Stimulated activated memory B cell treated with anti-CD40 and anti-IgM and Interleukin-4, amounts not matched to agents 10 μg/mL and 1 μg/mL and 100 μg/mL, for 72 hours (primary cell): ENCODE results near the gene SOWAHD.
"Not testable (repeated sequence)": the region's sequence is repeated elsewhere in the genome, so short reads cannot be mapped to it uniquely, and the experiment has no call there.

Experiments used
- ATAC-seq: fragments of 150-1000 bp; cut with Tn5 transposase; 2 replicates; pipeline ENCODE4 v1.10.0; 2021
- H3K27ac Mint-ChIP-seq: one replicate; pipeline ENCODE4 v1.8.0; 2022; ENCODE audit warnings: mild to moderate bottlenecking, mixed read lengths
- H3K27me3 Mint-ChIP-seq: one replicate; pipeline ENCODE4 v1.8.0; 2022; ENCODE audit warnings: mixed read lengths
- H3K36me3 Mint-ChIP-seq: one replicate; pipeline ENCODE4 v1.8.0; 2022; ENCODE audit warnings: mixed read lengths
- H3K4me1 Mint-ChIP-seq: one replicate; pipeline ENCODE4 v1.8.0; 2022; ENCODE audit warnings: mixed read lengths
- H3K4me3 Mint-ChIP-seq: one replicate; pipeline ENCODE4 v1.8.0; 2022; ENCODE audit warnings: mild to moderate bottlenecking, moderate library complexity, mixed read lengths
- H3K9me3 Mint-ChIP-seq: one replicate; pipeline ENCODE4 v1.8.0; 2022; ENCODE audit warnings: mixed read lengths

The SOWAHD gene, protein sequence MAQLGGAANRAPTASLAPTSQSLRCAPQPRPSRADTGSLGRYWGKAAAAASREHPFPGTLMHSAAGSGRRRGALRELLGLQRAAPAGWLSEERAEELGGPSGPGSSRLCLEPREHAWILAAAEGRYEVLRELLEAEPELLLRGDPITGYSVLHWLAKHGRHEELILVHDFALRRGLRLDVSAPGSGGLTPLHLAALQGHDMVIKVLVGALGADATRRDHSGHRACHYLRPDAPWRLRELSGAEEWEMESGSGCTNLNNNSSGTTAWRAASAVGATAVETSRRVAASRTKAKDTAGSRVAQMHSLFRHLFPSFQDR

DNA sequence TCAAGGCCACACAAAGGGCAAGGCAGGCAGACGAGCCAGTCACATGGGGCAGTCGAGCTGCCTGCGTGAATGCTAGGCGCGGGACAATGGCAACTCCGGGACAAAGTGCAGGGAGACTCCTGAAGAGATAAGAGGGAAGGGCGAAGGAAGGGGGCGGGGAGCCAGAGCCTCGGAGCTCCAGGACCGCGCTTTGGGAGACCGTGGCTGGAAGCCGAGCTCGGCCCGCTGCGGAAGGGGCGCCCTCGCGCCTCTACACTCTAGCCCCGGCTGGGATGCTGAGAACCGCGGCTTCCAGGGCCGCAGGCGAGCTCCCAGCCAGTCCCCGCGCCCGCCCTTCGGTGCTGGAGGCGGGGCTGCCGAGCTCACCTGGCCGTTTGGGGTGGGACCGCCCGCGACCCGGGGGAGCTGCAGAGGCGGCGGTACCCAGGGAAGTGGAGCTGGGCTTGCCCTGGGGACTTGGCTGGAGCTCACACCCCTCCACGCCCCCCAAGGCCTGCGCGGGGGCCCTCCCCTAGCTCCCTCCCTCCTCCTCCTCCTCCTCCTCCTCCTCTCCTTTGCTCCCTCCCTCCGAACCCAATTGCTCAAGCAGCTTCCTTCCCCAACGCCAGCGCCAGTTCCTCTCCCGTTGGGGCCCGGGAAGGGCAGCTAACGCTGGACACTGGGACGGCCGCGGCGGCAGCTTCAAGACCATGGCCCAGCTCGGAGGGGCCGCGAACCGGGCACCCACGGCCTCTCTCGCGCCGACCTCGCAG is at the start of gene SOWAHD:
SOWAHD (plus strand) TSS at position 610 of the 752 bp plus-strand sequence; CDS start at position 690, 80 bp downstream.
- Mint-ChIP-seq H3K4me1 (peaks cover 63% of the 10 kb centered on the region), H3K27ac (peak within 1 kb of the TSS; percentile 95), H3K4me3 (peak within 1 kb of the TSS; percentile 92), H3K9me3 (no peaks in the 10 kb centered on the region), H3K27me3 (no peaks in the 10 kb centered on the region), H3K36me3 (no peaks in the 10 kb centered on the region)
- ATAC-seq, result peak; percentile 60

DNA sequence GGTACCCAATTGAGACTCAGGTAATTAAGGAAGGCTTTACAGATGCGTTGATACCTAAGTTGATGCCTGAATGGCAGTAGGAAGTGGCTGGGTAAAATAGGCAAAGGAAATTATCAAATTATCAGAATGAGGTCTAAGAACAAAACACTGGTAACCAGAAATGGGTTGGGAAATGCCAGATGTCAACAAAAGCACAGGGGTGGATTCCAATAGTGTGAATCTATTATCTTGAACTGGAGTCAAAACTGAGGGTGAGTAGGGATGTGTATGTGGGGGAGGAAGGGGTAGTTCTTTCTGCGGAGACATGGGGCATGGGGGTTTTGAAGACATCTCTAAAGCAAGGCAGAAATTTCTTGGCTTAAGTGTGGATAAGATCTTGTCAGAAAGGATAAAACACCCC is 49.5 kb upstream of the SOWAHD start:
- Mint-ChIP-seq H3K4me1 (peaks cover 16% of the 10 kb centered on the region), H3K27me3 (no peaks in the 10 kb centered on the region), H3K9me3 (no peaks in the 10 kb centered on the region)

DNA sequence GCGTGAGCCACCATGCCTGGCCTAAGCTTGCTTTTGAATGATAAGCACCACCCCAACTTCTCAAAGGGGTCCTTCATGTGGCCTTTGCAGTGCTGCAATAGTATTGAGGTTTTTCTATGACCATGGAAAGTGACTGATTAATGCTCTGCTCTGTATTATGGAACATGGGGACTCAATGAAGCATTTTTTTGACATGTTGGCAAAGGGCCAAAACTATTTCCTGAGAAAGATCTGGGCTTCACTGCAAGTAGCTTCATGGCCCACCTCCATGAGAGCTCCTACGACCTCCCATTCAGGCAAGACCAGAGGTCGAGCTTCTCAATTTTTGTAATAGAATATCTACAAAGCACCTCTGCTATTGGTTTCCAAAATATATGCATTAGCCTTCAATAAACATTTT is 48.8 kb upstream of the SOWAHD start:
- Mint-ChIP-seq H3K9me3 (no peaks in the 10 kb centered on the region), H3K4me1 (peaks cover 14% of the 10 kb centered on the region), H3K4me3 (no peak overlapping the region), H3K27ac (no peak overlapping the region), H3K36me3 (no peaks in the 10 kb centered on the region), H3K27me3 (no peaks in the 10 kb centered on the region)
- no peak for ATAC-seq

More for the DNA sequence above, 49.5 kb upstream of the SOWAHD start:
- no peak overlapping the region for H3K27ac Mint-ChIP-seq
- H3K36me3 Mint-ChIP-seq, result no peaks in the 10 kb centered on the region
- ATAC-seq, result no peak
- H3K4me3 Mint-ChIP-seq, result no peak overlapping the region

- Mint-ChIP-seq H3K4me1 (no peaks in the 10 kb centered on the region), H3K27ac (no peak overlapping the region), H3K27me3 (no peaks in the 10 kb centered on the region), H3K36me3 (no peaks in the 10 kb centered on the region), H3K9me3 (no peaks in the 10 kb centered on the region), H3K4me3 (no peak overlapping the region)
- no peak for ATAC-seq
Observed at GRCh38 chrX:119721487-119721886, 36.9 kb upstream of the SOWAHD start.

- H3K36me3 Mint-ChIP-seq, result no peaks in the 10 kb centered on the region
- H3K27me3 Mint-ChIP-seq, result no peaks in the 10 kb centered on the region
- no peak for ATAC-seq
- no peaks in the 10 kb centered on the region for H3K4me1 Mint-ChIP-seq
- no peak overlapping the region for H3K4me3 Mint-ChIP-seq
- H3K9me3 Mint-ChIP-seq, result no peaks in the 10 kb centered on the region
- no peak overlapping the region for H3K27ac Mint-ChIP-seq
Observed at GRCh38 chrX:119721926-119722325, 36.5 kb upstream of the SOWAHD start.

DNA sequence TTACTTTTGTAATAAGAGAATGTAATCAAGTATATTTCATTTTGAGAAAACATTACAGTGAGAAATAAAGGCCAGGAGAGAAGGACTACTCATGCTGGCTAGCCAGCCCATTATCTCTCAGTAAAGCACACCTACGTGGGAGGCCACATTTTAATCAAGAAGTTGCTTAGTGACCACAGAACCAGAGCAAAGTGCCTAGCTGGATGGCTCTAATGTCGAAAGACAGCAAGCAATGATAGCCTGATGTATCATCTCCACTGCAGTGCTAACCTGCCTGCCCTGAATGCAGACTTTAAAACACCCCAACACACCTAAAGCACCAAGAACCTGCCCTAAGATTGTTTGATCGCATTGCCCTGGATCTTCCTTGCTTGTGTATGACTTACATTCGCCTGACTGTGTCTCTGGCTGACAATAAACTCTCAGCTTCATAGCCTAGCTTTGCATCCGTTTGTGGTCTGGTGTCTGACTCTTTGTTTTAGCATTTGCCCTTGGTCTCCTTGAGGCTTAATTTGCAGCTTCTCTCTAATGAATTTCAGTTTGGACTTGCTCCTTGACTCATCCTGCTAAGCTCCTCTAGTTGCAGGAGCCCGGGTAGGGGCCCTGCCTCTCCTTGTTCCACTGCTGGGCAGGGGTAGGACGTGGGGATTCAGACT is 31.4 kb upstream of the SOWAHD start:
- Mint-ChIP-seq H3K4me3 (no peak overlapping the region), H3K4me1 (no peaks in the 10 kb centered on the region), H3K27me3 (no peaks in the 10 kb centered on the region), H3K27ac (no peak overlapping the region), H3K36me3 (no peaks in the 10 kb centered on the region), H3K9me3 (no peaks in the 10 kb centered on the region)
- ATAC-seq, result no peak

DNA sequence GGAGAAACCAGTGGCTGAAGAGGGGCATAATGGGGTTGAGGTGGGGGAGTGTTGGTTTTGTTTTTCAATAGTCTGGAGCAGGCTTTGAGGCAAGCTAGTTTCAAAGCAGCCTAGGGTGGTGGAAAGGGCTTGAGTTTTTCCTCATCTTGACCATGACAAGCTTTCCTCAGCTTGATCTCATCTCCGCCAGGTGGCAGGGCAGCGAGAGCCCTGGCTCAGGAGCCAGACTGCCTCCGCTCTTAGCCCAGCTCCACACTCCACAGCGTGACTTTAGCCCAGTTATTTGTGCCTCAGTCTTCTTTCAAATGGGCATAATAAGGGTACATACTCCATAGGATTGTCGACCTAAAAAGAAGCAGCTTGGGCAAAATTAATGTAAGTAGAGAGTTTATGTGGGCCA is 29.9 kb upstream of the SOWAHD start:
- no peaks in the 10 kb centered on the region for H3K4me1 Mint-ChIP-seq
- H3K27ac Mint-ChIP-seq, result no peak overlapping the region

GRCh38 chrX:119729408-119730201 is 28.8 kb upstream of the SOWAHD start:
- no peak overlapping the region for H3K27ac Mint-ChIP-seq
- no peaks in the 10 kb centered on the region for H3K27me3 Mint-ChIP-seq
- no peaks in the 10 kb centered on the region for H3K36me3 Mint-ChIP-seq
- H3K4me3 Mint-ChIP-seq, result no peak overlapping the region
- ATAC-seq, result peak; percentile 45
- H3K9me3 Mint-ChIP-seq, result no peaks in the 10 kb centered on the region
- H3K4me1 Mint-ChIP-seq, result no peaks in the 10 kb centered on the region

More for the DNA sequence above, 29.9 kb upstream of the SOWAHD start:
- no peak for ATAC-seq
- Mint-ChIP-seq H3K27me3 (no peaks in the 10 kb centered on the region), H3K36me3 (no peaks in the 10 kb centered on the region), H3K4me3 (no peak overlapping the region), H3K9me3 (no peaks in the 10 kb centered on the region)

DNA sequence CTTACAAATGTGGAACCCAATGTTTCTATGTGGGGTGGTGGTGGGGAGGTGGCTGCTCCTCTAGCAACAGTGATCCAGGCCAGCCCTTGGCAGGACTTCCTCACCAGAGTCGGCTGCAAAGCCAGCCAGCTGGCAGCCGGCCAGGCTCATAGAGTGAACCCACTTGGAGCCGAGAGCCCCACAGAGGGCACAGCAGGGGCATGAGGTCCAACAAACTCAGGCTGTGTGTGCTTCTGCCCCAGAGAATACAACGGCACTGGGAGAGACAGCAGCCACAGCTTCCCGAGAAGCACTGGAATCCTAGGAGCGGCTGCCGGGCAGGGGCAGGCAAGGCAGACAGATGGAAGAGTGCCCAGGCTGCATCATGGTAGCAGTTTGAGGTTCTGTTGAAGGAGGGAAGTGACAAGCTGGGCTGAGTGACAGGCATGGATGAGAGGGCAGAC is 23.5 kb upstream of the SOWAHD start:
- H3K4me1 Mint-ChIP-seq, result no peaks in the 10 kb centered on the region

DNA sequence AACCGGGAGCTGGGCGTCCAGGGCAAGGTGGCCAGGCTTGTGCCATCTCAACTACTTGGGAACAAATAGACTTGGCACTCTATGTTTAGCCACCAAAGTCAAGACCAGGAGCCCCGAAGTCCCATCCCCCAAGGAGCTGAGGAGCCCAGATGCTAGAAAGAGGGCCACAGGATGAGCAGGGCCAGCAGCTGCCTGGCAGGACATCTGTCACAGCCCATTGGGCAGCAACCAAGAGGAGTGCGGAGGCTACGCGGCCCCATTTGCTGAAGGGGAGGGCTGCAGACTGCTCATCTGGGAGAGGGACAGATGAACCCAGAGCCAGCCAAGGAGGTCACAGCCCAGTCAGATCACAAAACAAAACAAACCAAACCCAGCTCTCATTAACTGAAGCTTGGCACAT is 22.9 kb upstream of the SOWAHD start:
- no peaks in the 10 kb centered on the region for H3K9me3 Mint-ChIP-seq
- no peak overlapping the region for H3K4me3 Mint-ChIP-seq
- ATAC-seq, result no peak
- no peaks in the 10 kb centered on the region for H3K36me3 Mint-ChIP-seq
- H3K4me1 Mint-ChIP-seq, result no peaks in the 10 kb centered on the region
- no peak overlapping the region for H3K27ac Mint-ChIP-seq
- no peaks in the 10 kb centered on the region for H3K27me3 Mint-ChIP-seq

More for the DNA sequence above, 23.5 kb upstream of the SOWAHD start:
- Mint-ChIP-seq H3K27me3 (no peaks in the 10 kb centered on the region), H3K36me3 (no peaks in the 10 kb centered on the region), H3K9me3 (no peaks in the 10 kb centered on the region), H3K27ac (no peak overlapping the region), H3K4me3 (no peak overlapping the region)
- ATAC-seq, result no peak

- no peak overlapping the region for H3K27ac Mint-ChIP-seq
- no peak overlapping the region for H3K4me3 Mint-ChIP-seq
- H3K9me3 Mint-ChIP-seq, result no peaks in the 10 kb centered on the region
- no peaks in the 10 kb centered on the region for H3K36me3 Mint-ChIP-seq
- H3K27me3 Mint-ChIP-seq, result no peaks in the 10 kb centered on the region
- H3K4me1 Mint-ChIP-seq, result no peaks in the 10 kb centered on the region
- no peak for ATAC-seq
Observed at GRCh38 chrX:119736206-119736764, 22.1 kb upstream of the SOWAHD start.

- no peak for ATAC-seq
- H3K4me3 Mint-ChIP-seq, result no peak overlapping the region
- H3K9me3 Mint-ChIP-seq, result no peaks in the 10 kb centered on the region
- H3K27ac Mint-ChIP-seq, result no peak overlapping the region
- H3K36me3 Mint-ChIP-seq, result no peaks in the 10 kb centered on the region
- no peaks in the 10 kb centered on the region for H3K27me3 Mint-ChIP-seq
- H3K4me1 Mint-ChIP-seq, result no peaks in the 10 kb centered on the region
Observed at GRCh38 chrX:119738742-119739141, 19.6 kb upstream of the SOWAHD start.

DNA sequence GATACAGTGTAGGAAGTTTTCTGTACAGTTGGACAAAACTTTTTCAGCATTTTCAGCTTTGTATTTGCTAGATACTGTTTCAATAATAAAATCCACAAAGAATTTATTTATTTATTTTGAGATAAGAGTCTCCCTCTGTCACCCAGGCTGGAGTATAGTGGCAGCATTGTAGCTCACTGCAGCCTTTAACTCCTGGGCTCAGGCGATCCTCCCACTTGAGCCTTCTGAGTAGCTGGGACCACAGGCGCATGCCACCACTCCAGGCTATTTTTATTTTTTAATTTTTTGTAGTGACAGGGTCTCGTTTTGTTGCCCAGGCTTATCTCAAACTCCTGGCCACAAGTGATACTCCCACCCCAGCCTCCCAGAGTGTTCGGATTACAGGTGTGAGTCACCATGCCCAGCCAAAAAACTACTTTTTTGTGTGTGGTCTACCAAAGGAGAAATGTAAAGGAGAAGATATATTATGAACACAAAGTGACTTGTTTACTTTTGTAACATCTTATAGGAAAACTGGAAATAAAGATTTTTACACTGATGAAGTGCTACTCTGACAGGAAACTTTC is 13.0 kb upstream of the SOWAHD start:
- Mint-ChIP-seq H3K27me3 (no peaks in the 10 kb centered on the region), H3K36me3 (no peaks in the 10 kb centered on the region), H3K27ac (no peak overlapping the region), H3K4me3 (no peak overlapping the region), H3K4me1 (no peaks in the 10 kb centered on the region), H3K9me3 (no peaks in the 10 kb centered on the region)
- no peak for ATAC-seq

- H3K36me3 Mint-ChIP-seq, H3K27ac Mint-ChIP-seq, H3K9me3 Mint-ChIP-seq, H3K4me3 Mint-ChIP-seq, H3K27me3 Mint-ChIP-seq, ATAC-seq: not testable (repeated sequence)
- peaks cover 15% of the 10 kb centered on the region for H3K4me1 Mint-ChIP-seq
Observed at GRCh38 chrX:119750131-119750530, 8.3 kb upstream of the SOWAHD start.
